Measurements from ENCODE around the gene RHBG. TPM values are rescaled to one million over a fixed set of nuclear protein-coding genes. Genes with fewer than 3 reads are reported as not detected.

RHBG gene
- polyA plus RNA-seq, 1 donor (not counting 4 experiments of a cell fraction or from before 2014, with no cell fraction given), result not detected

DNA sequence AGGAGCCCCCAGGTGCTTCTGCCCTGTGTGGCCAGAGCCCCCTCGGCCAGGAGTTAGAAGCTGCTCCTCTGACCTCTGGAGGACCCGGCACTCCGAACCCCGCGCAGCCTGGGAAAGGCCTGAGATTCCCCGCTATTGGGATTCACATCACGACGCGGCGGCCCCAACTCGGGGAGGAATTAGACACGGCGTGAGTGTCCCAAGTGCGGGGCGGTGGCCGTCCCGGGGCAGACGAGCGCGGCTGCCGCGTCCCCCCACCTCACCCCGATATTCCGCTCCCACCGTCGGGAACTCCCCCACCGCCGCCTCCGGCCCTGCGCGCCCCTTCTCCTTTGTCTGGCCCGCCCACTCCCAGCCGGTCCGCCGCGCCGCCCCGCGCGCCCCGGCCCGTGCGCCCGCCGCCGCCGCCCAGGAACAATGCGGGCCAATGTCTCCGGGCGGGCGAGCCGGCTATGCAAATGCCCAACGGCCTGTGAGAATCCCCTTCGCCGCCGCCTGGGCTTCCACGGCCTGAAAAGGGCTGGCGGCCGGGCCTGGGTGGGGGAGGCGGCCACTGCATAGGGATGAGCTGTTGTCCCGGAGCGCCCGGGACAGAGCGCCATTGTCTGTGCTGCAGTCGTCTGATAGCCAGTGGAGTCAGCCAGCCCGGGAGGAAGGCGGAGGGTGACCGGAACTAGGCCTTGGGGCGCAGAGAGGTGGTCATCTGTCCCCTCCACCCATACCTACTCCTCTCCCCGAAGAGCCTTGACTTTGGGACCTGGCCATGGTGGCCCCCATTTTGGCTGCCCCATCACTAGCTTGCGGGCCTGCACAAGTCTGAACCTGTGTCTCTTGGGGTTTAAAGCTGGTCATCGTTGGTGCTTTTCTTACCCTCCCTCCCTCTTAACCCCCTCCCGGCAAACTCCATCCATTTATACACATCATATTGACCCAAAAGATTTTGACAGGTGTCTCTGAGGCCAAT, 19.4 kb downstream of the RHBG start:
- Histone ChIP-seq H3K4me3 (ENCODE audit: control insufficient read depth in 2 of 3, extremely low read depth in 1 of 3, insufficient read depth in 2 of 3, low read depth in 1 of 3, low read length in 3 of 3) (no peak overlapping the region), H3K27me3 (ENCODE audit: control insufficient read depth, extremely low read depth, insufficient read depth, low read length) (peaks cover 33% of the 10 kb centered on the region), H3K36me3 (ENCODE audit: control insufficient read depth in 2 of 2, extremely low read depth in 1 of 2, insufficient read depth in 2 of 2, low read length in 2 of 2) (no peaks in the 10 kb centered on the region), H4K20me1 (ENCODE audit: control insufficient read depth, extremely low read depth, insufficient read depth, low read length) (no peaks in the 10 kb centered on the region), H3K79me2 (ENCODE audit: control insufficient read depth, insufficient read depth, low read length) (no peaks in the 10 kb centered on the region), H3K4me2 (ENCODE audit: control insufficient read depth, extremely low read depth, insufficient read depth, low read depth, low read length) (no peak overlapping the region), H3K27ac (ENCODE audit: control insufficient read depth, insufficient read depth, low read length) (no peak overlapping the region), H3K4me1 (ENCODE audit: control insufficient read depth, extremely low read depth, insufficient read depth, low read length) (no peaks in the 10 kb centered on the region), H3K9ac (ENCODE audit: control insufficient read depth, extremely low read depth, insufficient read depth, low read length) (no peak overlapping the region), H2AFZ (ENCODE audit: control insufficient read depth, low read length) (no peak overlapping the region), H3K9me1 (ENCODE audit: control insufficient read depth, extremely low read depth, insufficient read depth, low read length) (no peaks in the 10 kb centered on the region), H3K9me3 (ENCODE audit: control insufficient read depth, low read depth, low read length) (no peaks in the 10 kb centered on the region)
- dilution Hi-C loops (cut with MboI; ENCODE audit: extremely low pct_ligation_motif_present, low sequenced_read_pairs), result no loop called here
- DNase-seq (ENCODE audit: low read depth, low spot score) (no peak), FAIRE-seq (no peak)
- TF ChIP-seq, protein P1, sequence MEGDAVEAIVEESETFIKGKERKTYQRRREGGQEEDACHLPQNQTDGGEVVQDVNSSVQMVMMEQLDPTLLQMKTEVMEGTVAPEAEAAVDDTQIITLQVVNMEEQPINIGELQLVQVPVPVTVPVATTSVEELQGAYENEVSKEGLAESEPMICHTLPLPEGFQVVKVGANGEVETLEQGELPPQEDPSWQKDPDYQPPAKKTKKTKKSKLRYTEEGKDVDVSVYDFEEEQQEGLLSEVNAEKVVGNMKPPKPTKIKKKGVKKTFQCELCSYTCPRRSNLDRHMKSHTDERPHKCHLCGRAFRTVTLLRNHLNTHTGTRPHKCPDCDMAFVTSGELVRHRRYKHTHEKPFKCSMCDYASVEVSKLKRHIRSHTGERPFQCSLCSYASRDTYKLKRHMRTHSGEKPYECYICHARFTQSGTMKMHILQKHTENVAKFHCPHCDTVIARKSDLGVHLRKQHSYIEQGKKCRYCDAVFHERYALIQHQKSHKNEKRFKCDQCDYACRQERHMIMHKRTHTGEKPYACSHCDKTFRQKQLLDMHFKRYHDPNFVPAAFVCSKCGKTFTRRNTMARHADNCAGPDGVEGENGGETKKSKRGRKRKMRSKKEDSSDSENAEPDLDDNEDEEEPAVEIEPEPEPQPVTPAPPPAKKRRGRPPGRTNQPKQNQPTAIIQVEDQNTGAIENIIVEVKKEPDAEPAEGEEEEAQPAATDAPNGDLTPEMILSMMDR (optimal IDR thresholded peaks at IDR 0.05 in 1 of 3, IDR thresholded peaks at IDR 0.05 in 1 of 3, conservative IDR thresholded peaks at IDR 0.05 in 1 of 3; ENCODE audit: extremely low read depth in 1 of 3, insufficient read depth in 2 of 3, low read length in 3 of 3), result no peak
- peak; percentile 30 for TF ChIP-seq EZH2 (IDR thresholded peaks at IDR 0.05; ENCODE audit: low read length)

DNA sequence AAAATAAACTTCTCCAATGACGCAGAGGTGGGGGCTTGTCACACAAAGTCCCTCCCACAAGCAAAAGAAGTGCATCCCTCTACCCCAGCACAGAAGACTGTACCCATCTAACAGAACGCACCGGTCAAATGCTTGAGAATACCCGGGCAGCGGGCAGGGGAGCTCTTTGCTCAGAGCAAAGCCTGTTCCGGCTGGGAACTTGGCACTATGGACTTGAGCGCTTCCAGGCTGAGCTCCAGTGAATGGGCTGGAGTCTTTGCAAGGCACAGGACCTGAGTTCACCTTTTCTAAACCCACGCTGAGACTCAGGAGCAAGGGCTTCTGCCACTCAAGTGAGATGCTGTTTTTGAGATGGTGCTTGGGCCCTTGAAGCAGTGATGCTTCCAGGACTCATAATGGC, 20.3 kb downstream of the RHBG start:
- no peak overlapping the region for H3K4me3 ChIP-seq (ENCODE audit: control insufficient read depth in 2 of 3, extremely low read depth in 1 of 3, insufficient read depth in 2 of 3, low read depth in 1 of 3, low read length in 3 of 3)
- no peak overlapping the region for H3K4me2 ChIP-seq (ENCODE audit: control insufficient read depth, extremely low read depth, insufficient read depth, low read depth, low read length)
- H3K27ac ChIP-seq (ENCODE audit: control insufficient read depth, insufficient read depth, low read length), result no peak overlapping the region
- no peak overlapping the region for H2AFZ ChIP-seq (ENCODE audit: control insufficient read depth, low read length)
- dilution Hi-C loops (cut with MboI; ENCODE audit: extremely low pct_ligation_motif_present, low sequenced_read_pairs), result no loop called here
- H4K20me1 ChIP-seq (ENCODE audit: control insufficient read depth, extremely low read depth, insufficient read depth, low read length), result no peaks in the 10 kb centered on the region
- no peak for DNase-seq (ENCODE audit: low read depth, low spot score)
- no peaks in the 10 kb centered on the region for H3K9me3 ChIP-seq (ENCODE audit: control insufficient read depth, low read depth, low read length)
- FAIRE-seq, result no peak
- no peaks in the 10 kb centered on the region for H3K4me1 ChIP-seq (ENCODE audit: control insufficient read depth, extremely low read depth, insufficient read depth, low read length)
- H3K27me3 ChIP-seq (ENCODE audit: control insufficient read depth, extremely low read depth, insufficient read depth, low read length), result peaks cover 33% of the 10 kb centered on the region
- H3K9me1 ChIP-seq (ENCODE audit: control insufficient read depth, extremely low read depth, insufficient read depth, low read length), result no peaks in the 10 kb centered on the region
- H3K36me3 ChIP-seq (ENCODE audit: control insufficient read depth in 2 of 2, extremely low read depth in 1 of 2, insufficient read depth in 2 of 2, low read length in 2 of 2), result no peaks in the 10 kb centered on the region
- no peak overlapping the region for H3K9ac ChIP-seq (ENCODE audit: control insufficient read depth, extremely low read depth, insufficient read depth, low read length)
- TF ChIP-seq, protein P1 (optimal IDR thresholded peaks at IDR 0.05 in 1 of 3, IDR thresholded peaks at IDR 0.05 in 1 of 3, conservative IDR thresholded peaks at IDR 0.05 in 1 of 3; ENCODE audit: extremely low read depth in 1 of 3, insufficient read depth in 2 of 3, low read length in 3 of 3), result no peak
- no peak for TF ChIP-seq EZH2 (IDR thresholded peaks at IDR 0.05; ENCODE audit: low read length)
- no peaks in the 10 kb centered on the region for H3K79me2 ChIP-seq (ENCODE audit: control insufficient read depth, insufficient read depth, low read length)

All from keratinocyte (primary cell).